Endothelial cell of umbilical vein (primary cell): ENCODE results near the gene CDC14B. TPM values are rescaled to one million over a fixed set of nuclear protein-coding genes. Genes with fewer than 3 reads are reported as not detected.
"Not testable (repeated sequence)": the region's sequence is repeated elsewhere in the genome, so short reads cannot be mapped to it uniquely, and the experiment has no call there.

Experiments
- BruUV-seq: library from RNA; stranded (reverse); fragments of 400-500 nt; replicated peaks from 2 replicates; lab custom pipeline; 2021; lab: Mats Ljungman, UMichigan
- CTCF ChIA-PET: fragments of 300-600, 350-600 bp; sonication (Branson Sonifier 250); formaldehyde crosslinking; loops from one replicate; lab custom pipeline; 2021; ENCODE audit warnings: antibody characterized with exemption, inconsistent platforms; lab: Charles Lee
- POLR2A ChIA-PET: fragments of 300-600, 350-600 bp; sonication (Branson Sonifier 250); formaldehyde crosslinking; loops from one replicate; lab custom pipeline; 2021; ENCODE audit warnings: antibody characterized with exemption, inconsistent platforms; lab: Charles Lee
- DNase-seq: peaks from one replicate; pipeline ENCODE4 v3.0.0-alpha.2; 2011; ENCODE audit warnings: low read depth, low spot score
- FAIRE-seq: peaks from 2 replicates; lab custom pipeline; 2011; peaks lifted over from hg19 to GRCh38; lab: Jason Lieb, UNC
- H2AFZ ChIP-seq: 2 replicates; pipeline ENCODE4 v1.6.0; 2012; ENCODE audit warnings: low read depth, low read length, control low read depth, inconsistent platforms
- H3K27ac ChIP-seq: 2 replicates; pipeline ENCODE4 v1.5.1; 2011; ENCODE audit warnings: low read depth, mild to moderate bottlenecking, control low read depth, low read length, moderate library complexity; ENCODE audit not compliant: insufficient read depth
- H3K27me3 ChIP-seq, 2 experiments: 2 replicates each; pipeline versions ENCODE4 v1.6.0 to v1.6.1; 2011; ENCODE audit warnings: low read length in 2 of 2, mixed read lengths in 1 of 2; ENCODE audit not compliant: control insufficient read depth in 2 of 2, insufficient read depth in 2 of 2
- H3K36me3 ChIP-seq, 2 experiments: 2 replicates in 1 of 2; 3 replicates in 1 of 2; pipeline ENCODE4 v1.5.1; 2011; ENCODE audit warnings: low read length in 2 of 2, mild to moderate bottlenecking in 1 of 2, moderate library complexity in 1 of 2; ENCODE audit not compliant: control insufficient read depth in 2 of 2, insufficient read depth in 2 of 2; ENCODE audit errors: extremely low read depth in 1 of 2
- H3K4me1 ChIP-seq: 3 replicates; pipeline ENCODE4 v1.5.1; 2011; ENCODE audit warnings: mild to moderate bottlenecking, low read length; ENCODE audit not compliant: control insufficient read depth, insufficient read depth; ENCODE audit errors: extremely low read depth
- H3K4me2 ChIP-seq: 2 replicates; pipeline ENCODE4 v1.6.1; 2011; ENCODE audit warnings: low read length, control low read depth, mixed read lengths; ENCODE audit not compliant: insufficient read depth
- H3K4me3 ChIP-seq, 3 experiments: fragments of 200-600 bp in 1 of 3; sonication (generic), shearing (Covaris generic) in 1 of 3; replicated peaks in 1 of 3; 2 replicates each; pipeline ENCODE4 v1.5.1; 2011 to 2016; ENCODE audit warnings: control low read depth in 3 of 3, low read length in 3 of 3, mild to moderate bottlenecking in 2 of 3, inconsistent platforms in 1 of 3, low read depth in 1 of 3, moderate library complexity in 1 of 3; ENCODE audit not compliant: insufficient read depth in 1 of 3
- H3K79me2 ChIP-seq: 2 replicates; pipeline ENCODE4 v1.6.0; 2012; ENCODE audit warnings: low read length, inconsistent platforms; ENCODE audit not compliant: control insufficient read depth, insufficient read depth
- H3K9ac ChIP-seq: replicated peaks from 2 replicates; pipeline ENCODE3; 2011; ENCODE audit warnings: low read length, control low read depth; ENCODE audit not compliant: insufficient read depth; ENCODE audit errors: extremely low read depth
- H3K9me1 ChIP-seq: replicated peaks from 3 replicates; pipeline ENCODE4 v1.6.0; 2011; ENCODE audit warnings: mild to moderate bottlenecking, low read length; ENCODE audit not compliant: control insufficient read depth, insufficient read depth; ENCODE audit errors: extremely low read depth
- H3K9me3 ChIP-seq: replicated peaks from 2 replicates; pipeline ENCODE4 v1.5.1; 2012; ENCODE audit warnings: low read length, inconsistent platforms; ENCODE audit not compliant: control insufficient read depth, insufficient read depth
- H4K20me1 ChIP-seq: replicated peaks from 2 replicates; pipeline ENCODE3; 2011; ENCODE audit warnings: mild to moderate bottlenecking, low read length; ENCODE audit not compliant: control insufficient read depth, insufficient read depth; ENCODE audit errors: extremely low read depth
- EZH2 ChIP-seq: IDR thresholded peaks from 2 replicates; pipeline ENCODE4 v1.6.1; 2012; ENCODE audit warnings: borderline replicate concordance, low read depth, mild to moderate bottlenecking, moderate library complexity, low read length, inconsistent platforms; ENCODE audit not compliant: severe bottlenecking
- GATA2 ChIP-seq: IDR thresholded peaks from 2 replicates; pipeline ENCODE4 v1.7.0; 2011; ENCODE audit warnings: low read depth, mild to moderate bottlenecking, moderate library complexity, mixed read lengths, low read length; ENCODE audit not compliant: insufficient read length, insufficient read depth
- JUN ChIP-seq: IDR thresholded peaks from 2 replicates; pipeline ENCODE4 v1.6.1; 2011; ENCODE audit warnings: borderline replicate concordance, low read depth; ENCODE audit not compliant: insufficient read length, insufficient read depth
- MYC ChIP-seq: IDR thresholded peaks from one replicate; pipeline ENCODE4 v1.6.1; 2011; ENCODE audit warnings: mild to moderate bottlenecking, low read depth, low read length
- POLR2A ChIP-seq: IDR thresholded peaks from 2 replicates; pipeline ENCODE4 v1.6.1; 2012; ENCODE audit warnings: low read depth, mild to moderate bottlenecking, control low read depth, low read length
- dilution Hi-C: fragments of 300-500 bp; cut with MboI; formaldehyde crosslinking; loops from one replicate; pipeline ENCODE4 v1.15.0; 2019; ENCODE audit warnings: low sequenced_read_pairs; ENCODE audit not compliant: extremely low pct_ligation_motif_present
- intact Hi-C: fragments of 100-400 bp; cut with micrococcal nuclease; formaldehyde crosslinking; loops from one replicate; pipeline ENCODE4 v1.10.0; 2022
- polyA plus RNA-seq, 4 experiments: library from polyadenylated mRNA; depleted of rRNA in 3 of 4; stranded (reverse) in 3 of 4; unstranded in 1 of 4; fragments of >200 nt; gene quantifications; 2 replicates each; pipeline versions ENCODE4 v1.2.1 to v1.2.3, GENCODE V29; 2011 to 2012; ENCODE audit warnings: missing spikeins in 1 of 4
- total RNA-seq: library from RNA; stranded (reverse); gene quantifications from 2 replicates; pipeline ENCODE4 v1.2.3, GENCODE V29; 2021

Gene CDC14B
- total and polyA plus RNA-seq, 2 donors (not counting 3 experiments of a cell fraction or from before 2014, with no cell fraction given), result 0.39 to 0.93 TPM

DNA sequence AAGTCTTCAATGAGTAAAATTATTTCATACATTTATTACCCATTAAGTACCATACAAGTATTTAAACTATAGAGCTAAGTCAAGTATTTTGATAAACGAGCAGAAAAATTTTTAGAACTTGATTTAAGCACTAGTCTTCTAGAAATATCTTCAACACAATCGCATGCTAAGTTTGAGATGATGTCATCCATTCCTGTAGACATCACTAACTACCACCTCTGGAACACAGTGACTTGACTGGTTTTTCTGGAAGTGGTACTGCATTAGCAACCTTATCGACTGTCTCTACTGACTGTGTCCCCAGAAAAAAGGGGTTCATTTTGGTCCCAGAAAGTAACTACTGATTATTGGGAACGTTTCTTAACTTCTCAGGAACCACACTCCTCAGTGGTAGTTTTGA is 69.0 kb downstream of the CDC14B start:
- ChIA-PET CTCF (no interaction called here), POLR2A (no interaction called here)
- no peak overlapping the region for H3K9ac ChIP-seq
- no peak overlapping the region for H3K4me3 ChIP-seq
- no peak for DNase-seq
- no peaks in the 10 kb centered on the region for H4K20me1 ChIP-seq
- no peaks in the 10 kb centered on the region for H3K9me3 ChIP-seq
- TF ChIP-seq EZH2, result no peak
- TF ChIP-seq GATA2, result no peak
- TF ChIP-seq JUN, result peak; percentile 26
- no peak for TF ChIP-seq MYC
- TF ChIP-seq POLR2A, result no peak
- FAIRE-seq, result no peak
- H2AFZ ChIP-seq, result no peak overlapping the region
- no peaks in the 10 kb centered on the region for H3K4me1 ChIP-seq
- H3K36me3 ChIP-seq, result no peaks in the 10 kb centered on the region
- dilution Hi-C loops (no loop called here), intact Hi-C loops (no loop called here)
- no peaks in the 10 kb centered on the region for H3K79me2 ChIP-seq
- BruUV-seq, result no TSS peak
- H3K4me2 ChIP-seq, result no peak overlapping the region
- peaks cover 0 to 2% of the 10 kb centered on the region in 2 experiments for H3K27me3 ChIP-seq
- H3K9me1 ChIP-seq, result no peaks in the 10 kb centered on the region
- no peak overlapping the region for H3K27ac ChIP-seq

GRCh38 chr9:96543131-96543530 is 76.5 kb downstream of the CDC14B start:
- H3K9me3 ChIP-seq, DNase-seq, H3K36me3 ChIP-seq, POLR2A ChIA-PET, H2AFZ ChIP-seq, H3K9me1 ChIP-seq, dilution Hi-C loops, H3K27me3 ChIP-seq, BruUV-seq, H3K4me2 ChIP-seq, H4K20me1 ChIP-seq, H3K9ac ChIP-seq, H3K27ac ChIP-seq, H3K4me3 ChIP-seq, FAIRE-seq, H3K4me1 ChIP-seq, H3K79me2 ChIP-seq, intact Hi-C loops: not testable (repeated sequence)
- CTCF ChIA-PET, result interaction anchor here (0.6 kb wide), 1 partner anchor 118 kb away, joined by 3 read pairs; no protein-coding TSS in a partner anchor
